Upper lobe of right lung (tissue), 1 donor: ENCODE data around the gene ELL. TPM values are rescaled to one million over a fixed set of nuclear protein-coding genes. Genes with fewer than 3 reads are reported as not detected.
A peak's percentile ranks its signal among the peaks of the same experiment; 100 is the strongest.
"Not testable (repeated sequence)": the region's sequence is repeated elsewhere in the genome, so short reads cannot be mapped to it uniquely, and the experiment has no call there.

Experiments
- ATAC-seq: fragments of 200-7000 bp; cut with Tn5 transposase; one replicate; pipeline ENCODE4 v1.9.1; 2020; ENCODE audit warnings: mild to moderate bottlenecking, moderate library complexity
- DNase-seq: peaks from one replicate; pipeline ENCODE4 v3.0.0-alpha.2; 2020
- H3K27ac ChIP-seq: fragments of 200-600 bp; one replicate; pipeline ENCODE4 v1.8.0; 2022
- H3K27me3 ChIP-seq: fragments of 200-600 bp; one replicate; pipeline ENCODE4 v1.8.0; 2022; ENCODE audit warnings: mild to moderate bottlenecking
- H3K36me3 ChIP-seq: fragments of 200-600 bp; one replicate; pipeline ENCODE4 v1.8.0; 2022
- H3K4me1 ChIP-seq: fragments of 200-600 bp; one replicate; pipeline ENCODE4 v1.8.0; 2022
- H3K4me3 ChIP-seq: fragments of 200-600 bp; one replicate; pipeline ENCODE4 v1.8.0; 2022; ENCODE audit warnings: mild to moderate bottlenecking
- H3K9me3 ChIP-seq: fragments of 200-600 bp; one replicate; pipeline ENCODE4 v1.8.0; 2022
- intact Hi-C: fragments of 100-400 bp; cut with DNase I; formaldehyde crosslinking; loops from one replicate; pipeline ENCODE4 v1.11.0; 2022
- total RNA-seq: library from RNA; stranded (reverse); fragmentation: NEBNext Ultra II Directional; extraction: Animal tissue kit (Norgen Biotek cat#: 25700); gene quantifications from one replicate; pipeline ENCODE4 v1.2.1, GENCODE V29; 2021
- TF ChIP-seq, protein P1 (sequence below): fragments of 200-600 bp; IDR thresholded peaks from one replicate; pipeline ENCODE4 v1.8.0; 2022; ENCODE audit warnings: antibody characterized with exemption
- donor health status: DM: no; HTN: yes; CAD: no; lungs with severe emphysema.

Gene ELL
- total RNA-seq, 1 donor from 2014 or later = 17.7 TPM

- H3K4me1 ChIP-seq = no peaks in the 10 kb centered on the region
- DNase-seq = no peak
- no peaks in the 10 kb centered on the region for H3K9me3 ChIP-seq
- no peak overlapping the region for H3K4me3 ChIP-seq
- TF ChIP-seq, protein P1, sequence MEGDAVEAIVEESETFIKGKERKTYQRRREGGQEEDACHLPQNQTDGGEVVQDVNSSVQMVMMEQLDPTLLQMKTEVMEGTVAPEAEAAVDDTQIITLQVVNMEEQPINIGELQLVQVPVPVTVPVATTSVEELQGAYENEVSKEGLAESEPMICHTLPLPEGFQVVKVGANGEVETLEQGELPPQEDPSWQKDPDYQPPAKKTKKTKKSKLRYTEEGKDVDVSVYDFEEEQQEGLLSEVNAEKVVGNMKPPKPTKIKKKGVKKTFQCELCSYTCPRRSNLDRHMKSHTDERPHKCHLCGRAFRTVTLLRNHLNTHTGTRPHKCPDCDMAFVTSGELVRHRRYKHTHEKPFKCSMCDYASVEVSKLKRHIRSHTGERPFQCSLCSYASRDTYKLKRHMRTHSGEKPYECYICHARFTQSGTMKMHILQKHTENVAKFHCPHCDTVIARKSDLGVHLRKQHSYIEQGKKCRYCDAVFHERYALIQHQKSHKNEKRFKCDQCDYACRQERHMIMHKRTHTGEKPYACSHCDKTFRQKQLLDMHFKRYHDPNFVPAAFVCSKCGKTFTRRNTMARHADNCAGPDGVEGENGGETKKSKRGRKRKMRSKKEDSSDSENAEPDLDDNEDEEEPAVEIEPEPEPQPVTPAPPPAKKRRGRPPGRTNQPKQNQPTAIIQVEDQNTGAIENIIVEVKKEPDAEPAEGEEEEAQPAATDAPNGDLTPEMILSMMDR = no peak
- peaks cover 34% of the 10 kb centered on the region for H3K36me3 ChIP-seq
- intact Hi-C loops = no loop called here
- H3K27ac ChIP-seq = no peak overlapping the region
- no peaks in the 10 kb centered on the region for H3K27me3 ChIP-seq
- ATAC-seq = peak; percentile 15
Measured at GRCh38 chr19:18529782-18530181, 7.9 kb upstream of the ELL start.

- TF ChIP-seq, protein P1 = no peak
- Histone ChIP-seq H3K4me1 (no peaks in the 10 kb centered on the region), H3K4me3 (no peak overlapping the region), H3K27ac (no peak overlapping the region), H3K9me3 (no peaks in the 10 kb centered on the region), H3K36me3 (peaks cover 4% of the 10 kb centered on the region), H3K27me3 (no peaks in the 10 kb centered on the region)
- intact Hi-C loops = no loop called here
- no peak for ATAC-seq
- no peak for DNase-seq
Measured at GRCh38 chr19:18526316-18526715, 4.4 kb upstream of the ELL start.

GRCh38 chr19:18523841-18524240 lies 2.0 kb upstream of the ELL start:
- H3K9me3 ChIP-seq = no peaks in the 10 kb centered on the region
- intact Hi-C loops = no loop called here
- H3K36me3 ChIP-seq = no peaks in the 10 kb centered on the region
- H3K27me3 ChIP-seq = no peaks in the 10 kb centered on the region
- H3K4me3 ChIP-seq = no peak overlapping the region
- peaks cover 14% of the 10 kb centered on the region for H3K4me1 ChIP-seq
- H3K27ac ChIP-seq = no peak overlapping the region
- ATAC-seq (no peak), DNase-seq (no peak)
- TF ChIP-seq, protein P1 = no peak

- H3K36me3 ChIP-seq, H3K27me3 ChIP-seq, H3K9me3 ChIP-seq, DNase-seq, ATAC-seq, H3K4me3 ChIP-seq, intact Hi-C loops: not testable (repeated sequence)
- Histone ChIP-seq H3K4me1 (peaks cover 19% of the 10 kb centered on the region), H3K27ac (peak overlapping the region; percentile 47)
Measured at GRCh38 chr19:18522862-18523440, 1.1 kb upstream of the ELL start.

DNA sequence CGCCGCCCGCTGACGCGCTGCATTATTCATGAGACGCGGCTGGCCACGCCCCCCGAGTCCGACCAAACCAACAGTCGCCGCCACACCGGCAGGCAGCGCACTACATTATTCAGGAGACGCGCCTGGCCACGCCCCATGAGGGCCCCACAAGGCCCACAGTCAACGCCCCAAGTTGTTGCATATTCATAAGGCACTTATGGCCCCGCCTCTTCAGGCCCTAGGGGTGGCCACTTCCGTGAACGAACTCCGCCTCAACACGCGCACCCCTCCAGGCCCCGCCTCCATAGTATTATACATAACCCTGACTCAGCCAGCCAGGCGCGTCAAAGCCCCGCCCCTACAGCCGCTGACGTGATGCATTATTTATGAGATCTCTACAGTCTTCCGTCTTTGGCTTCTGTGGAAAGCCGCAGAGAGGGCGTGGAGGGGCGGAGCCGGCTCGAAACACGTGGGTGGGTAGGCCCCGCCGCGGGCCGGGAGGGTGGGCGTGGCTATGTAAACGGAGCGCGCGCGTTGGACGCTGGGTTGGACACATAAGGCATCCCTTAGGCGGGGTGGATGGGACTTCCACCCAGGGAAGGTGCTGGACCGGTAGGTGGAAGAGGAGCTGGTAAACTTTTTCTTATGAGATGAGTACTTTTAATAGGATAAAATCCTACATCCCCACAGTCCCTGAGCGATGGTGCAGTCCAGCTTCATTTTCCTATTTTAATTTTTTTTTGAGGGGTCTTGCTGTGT lies 423 bp upstream of the ELL start:
- H3K27ac ChIP-seq = peak overlapping the region; percentile 97
- H3K36me3 ChIP-seq = no peaks in the 10 kb centered on the region
- H3K4me1 ChIP-seq = peaks cover 19% of the 10 kb centered on the region
- no peaks in the 10 kb centered on the region for H3K9me3 ChIP-seq
- ATAC-seq = peak; percentile 93
- intact Hi-C loops = no loop called here
- TF ChIP-seq, protein P1 = peak; percentile 38
- no peaks in the 10 kb centered on the region for H3K27me3 ChIP-seq
- peak; percentile 100 for DNase-seq
- H3K4me3 ChIP-seq = peak overlapping the region; percentile 97

DNA sequence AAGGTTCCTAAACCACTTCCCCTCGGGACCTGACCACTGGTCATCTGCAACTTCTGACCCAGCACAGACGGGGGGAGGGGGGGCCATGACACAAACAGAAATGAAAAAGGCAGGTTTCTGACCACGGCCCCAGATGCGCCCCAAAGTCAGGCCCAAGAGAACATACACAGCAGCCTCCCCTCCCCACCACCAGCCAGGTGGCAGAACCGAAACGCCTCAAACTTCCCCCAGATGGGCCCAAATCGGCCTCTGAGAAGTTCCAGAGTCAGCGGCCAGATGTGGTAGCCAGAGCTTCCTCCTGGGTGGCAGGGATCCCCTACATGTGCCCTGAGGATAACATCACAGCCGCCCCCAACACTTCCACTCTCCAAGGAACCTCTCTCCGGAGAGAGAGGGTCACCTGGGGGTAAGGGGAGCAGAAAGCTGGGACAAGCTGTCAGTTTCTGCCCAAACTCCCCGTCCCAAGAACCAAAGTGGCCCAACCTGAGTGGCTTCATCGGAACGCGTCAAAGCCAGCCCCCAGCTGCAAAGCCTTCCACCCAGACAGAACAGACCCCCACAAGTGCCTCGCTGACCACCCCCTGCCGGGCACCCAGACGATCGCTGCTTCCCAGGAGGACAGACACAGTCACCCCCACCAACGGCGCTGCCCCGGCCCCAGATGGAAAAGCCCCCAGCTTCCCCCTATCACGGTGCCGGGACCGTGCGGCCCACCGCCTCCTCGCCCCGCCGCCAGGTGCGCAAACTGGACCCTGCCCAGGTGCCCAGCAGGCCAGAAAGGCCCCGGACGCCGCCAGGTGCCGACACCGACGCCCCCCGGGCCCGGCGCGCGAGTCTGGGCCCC lies 800 bp downstream of the ELL start:
- TF ChIP-seq, protein P1 = no peak
- intact Hi-C loops = no loop called here
- DNase-seq = peak; percentile 77

More for the DNA sequence above, 800 bp downstream of the ELL start:
- Histone ChIP-seq H3K27me3 (no peaks in the 10 kb centered on the region), H3K36me3 (no peaks in the 10 kb centered on the region), H3K4me3 (peak overlapping the region; percentile 97), H3K27ac (peak overlapping the region; percentile 97), H3K9me3 (no peaks in the 10 kb centered on the region), H3K4me1 (peaks cover 29% of the 10 kb centered on the region)
- ATAC-seq = no peak
